HG03108 (cell line): Measurements from ENCODE around the gene CNST.
"Not testable (repeated sequence)": the region's sequence is repeated elsewhere in the genome, so short reads cannot be mapped to it uniquely, and the experiment has no call there.

Experiments used
- ATAC-seq: cut with Tn5 transposase; IDR thresholded peaks from one replicate; pipeline ENCODE4 v1.9.1; 2021; ENCODE audit warnings: moderate library complexity; ENCODE audit not compliant: unreplicated experiment

The CNST gene

DNA sequence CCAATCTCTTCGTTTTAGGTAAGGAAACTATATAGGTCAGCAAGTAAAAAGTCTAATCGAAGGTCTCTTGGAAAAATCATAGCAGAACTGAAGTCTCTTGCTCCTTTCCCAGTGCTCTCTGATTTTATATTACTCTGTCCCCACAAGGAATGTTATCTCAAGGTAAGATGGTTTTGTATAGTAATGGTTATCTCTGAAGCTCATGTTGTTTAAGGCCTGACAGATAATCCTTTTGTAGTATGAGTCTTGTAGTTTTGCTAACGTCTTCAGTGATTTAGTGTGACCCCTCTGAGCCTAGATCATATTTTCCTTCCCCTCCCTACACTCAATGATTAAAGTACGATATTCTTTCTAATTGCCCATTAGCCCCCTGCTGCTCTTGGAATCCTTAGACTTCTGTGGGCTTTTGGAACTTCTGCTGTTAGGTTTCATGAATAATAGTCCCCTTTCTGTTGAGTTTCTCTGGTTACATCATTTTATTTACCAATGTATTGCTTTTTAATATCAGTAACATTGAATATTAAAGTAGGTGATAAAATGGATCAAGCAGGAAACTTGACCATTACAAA lies 52.1 kb downstream of the CNST start:
- ATAC-seq, result no peak

DNA sequence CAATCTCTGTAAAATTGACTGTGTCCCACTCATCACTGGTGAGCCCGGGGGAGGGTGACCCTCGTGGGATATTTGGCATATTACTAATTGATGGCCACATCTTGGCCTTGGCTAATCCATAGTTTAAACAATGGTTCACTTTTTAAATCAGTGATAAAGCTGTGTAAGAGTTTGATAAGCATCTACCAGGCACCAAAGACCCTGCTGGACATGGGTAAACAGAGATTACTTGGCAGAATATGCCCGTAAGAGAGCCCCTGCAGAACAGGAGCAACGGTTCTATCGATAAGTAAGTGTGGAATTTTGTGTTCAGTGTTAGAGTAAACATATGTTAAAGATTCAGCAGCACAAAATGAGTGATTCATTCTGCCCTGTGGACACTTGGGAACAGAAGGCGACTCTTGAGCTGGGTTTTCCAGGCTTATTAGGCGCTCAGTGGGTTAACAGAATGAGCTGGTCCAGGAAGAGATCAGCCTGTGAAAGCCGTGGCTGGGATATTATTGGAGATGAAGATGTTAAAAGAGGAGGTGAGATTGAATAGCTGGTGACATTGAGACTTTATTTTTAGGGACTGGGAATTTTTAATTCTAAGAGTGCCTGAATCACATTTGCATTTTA lies 55.9 kb downstream of the CNST start:
- no peak for ATAC-seq

DNA sequence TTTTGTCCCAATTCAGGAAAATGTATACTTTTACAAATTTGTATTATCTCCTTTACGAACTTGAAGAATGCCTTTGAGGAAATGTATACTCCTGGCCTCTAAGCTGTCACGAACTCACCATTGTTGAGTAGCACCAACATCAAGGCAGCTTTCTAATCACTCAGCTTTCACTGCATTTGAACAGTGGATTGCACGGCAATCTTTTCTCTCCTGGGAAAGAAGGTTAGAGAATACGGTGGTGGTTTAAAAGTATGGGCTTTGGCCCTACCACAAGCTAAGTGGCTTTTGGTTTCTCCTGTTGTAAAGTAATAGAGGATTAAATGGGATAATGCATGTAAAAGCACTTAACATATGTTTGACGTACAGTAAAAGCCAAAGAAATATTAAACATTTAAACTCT lies 57.8 kb downstream of the CNST start:
- no peak for ATAC-seq

DNA sequence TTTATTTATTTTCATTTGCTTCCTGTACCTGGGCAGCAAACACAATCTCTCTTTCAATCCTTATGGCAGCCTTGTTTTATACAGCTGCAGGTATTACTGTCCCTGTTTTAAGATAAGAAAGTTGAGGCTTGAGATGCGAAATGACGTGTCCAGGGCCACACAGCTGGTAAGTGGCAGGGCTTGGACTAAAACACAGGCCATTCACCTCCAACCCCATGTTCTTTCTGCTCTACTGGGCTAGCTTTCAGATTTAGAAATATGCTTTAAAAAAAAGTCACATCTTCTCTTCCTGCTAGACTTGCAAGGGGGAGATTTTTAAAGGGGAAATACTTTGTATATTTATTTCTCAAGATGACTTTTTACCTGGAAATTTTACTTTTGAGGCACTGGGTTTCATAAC lies 62.8 kb downstream of the CNST start:
- ATAC-seq, result peak; percentile 93

DNA sequence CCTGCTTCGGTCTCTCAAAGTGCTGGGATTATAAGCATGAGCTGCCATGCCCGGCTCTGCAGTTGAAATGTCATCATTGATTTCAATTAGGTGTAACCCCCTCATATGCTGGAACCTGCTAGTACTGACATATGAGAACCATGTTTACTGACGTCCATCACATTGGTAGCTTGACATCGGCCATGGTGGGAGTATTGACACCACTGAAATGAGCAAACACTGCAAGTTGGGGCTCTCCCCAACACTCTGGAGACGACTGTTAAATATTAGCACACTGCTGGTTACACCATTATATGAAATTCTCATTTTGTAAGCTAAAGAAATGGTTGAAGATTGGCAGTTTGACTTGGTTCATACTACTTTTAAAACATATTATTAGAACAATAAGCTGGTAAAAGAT lies 63.7 kb downstream of the CNST start:
- no peak for ATAC-seq

DNA sequence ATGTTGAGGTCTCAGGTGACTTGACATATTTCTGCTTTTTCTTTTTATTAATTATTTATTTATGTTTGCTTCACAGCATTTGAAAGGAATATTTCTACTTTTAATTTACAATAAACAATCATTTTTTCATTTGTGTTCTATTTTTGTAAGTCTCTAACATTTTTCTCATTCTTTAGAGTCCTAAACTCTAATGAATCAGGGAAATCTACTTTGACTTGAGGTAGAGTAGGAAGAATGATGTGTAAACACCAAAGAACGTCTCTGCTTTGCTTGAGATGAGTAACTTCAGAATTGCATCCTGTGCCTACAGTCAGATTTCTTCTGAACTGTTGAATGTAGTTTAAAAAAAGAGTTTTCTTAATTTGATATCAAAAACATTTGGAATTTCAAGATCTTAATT lies 65.2 kb downstream of the CNST start:
- ATAC-seq, result no peak

DNA sequence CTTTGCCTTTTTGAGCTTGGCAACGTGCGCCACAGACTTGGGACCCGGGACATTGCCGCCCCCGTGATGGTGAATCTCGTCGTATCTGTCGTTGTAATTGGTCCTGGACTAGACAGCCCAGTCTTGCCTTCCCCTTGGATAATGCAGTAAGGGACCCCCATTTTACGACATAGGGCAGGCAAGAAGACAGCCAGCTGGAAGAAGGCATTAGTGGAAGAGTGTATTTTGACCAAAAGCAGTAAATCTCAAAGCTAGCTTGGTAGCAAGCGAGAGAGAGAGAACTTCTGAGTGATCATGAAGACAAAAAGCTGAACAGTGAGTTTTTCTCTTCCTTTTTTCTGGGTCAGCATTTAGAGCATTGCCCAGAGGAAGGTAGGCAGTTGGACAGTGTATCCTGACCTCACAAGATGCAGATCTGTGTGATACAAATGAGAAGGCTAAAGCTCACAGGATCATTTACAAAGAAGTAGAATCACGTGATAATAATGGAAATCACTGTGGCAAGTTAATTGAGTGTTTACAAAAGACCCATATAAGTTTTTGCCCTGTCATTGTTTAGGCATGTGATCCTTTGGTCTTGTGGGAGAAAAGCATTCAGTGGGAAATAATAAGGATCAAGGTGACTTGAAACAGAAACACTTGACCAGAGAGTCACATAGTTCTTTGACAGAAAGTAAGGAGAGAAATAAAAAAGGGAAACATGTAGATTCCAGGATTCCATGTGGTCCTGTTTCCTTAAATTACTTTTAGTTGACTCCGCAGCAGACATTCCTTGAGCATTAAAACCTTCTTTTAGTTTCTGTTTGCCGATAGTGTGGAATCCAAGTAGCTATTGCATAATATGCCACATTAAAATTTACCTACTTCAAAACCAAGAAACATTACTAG lies 66.3 kb downstream of the CNST start:
- ATAC-seq, result no peak

DNA sequence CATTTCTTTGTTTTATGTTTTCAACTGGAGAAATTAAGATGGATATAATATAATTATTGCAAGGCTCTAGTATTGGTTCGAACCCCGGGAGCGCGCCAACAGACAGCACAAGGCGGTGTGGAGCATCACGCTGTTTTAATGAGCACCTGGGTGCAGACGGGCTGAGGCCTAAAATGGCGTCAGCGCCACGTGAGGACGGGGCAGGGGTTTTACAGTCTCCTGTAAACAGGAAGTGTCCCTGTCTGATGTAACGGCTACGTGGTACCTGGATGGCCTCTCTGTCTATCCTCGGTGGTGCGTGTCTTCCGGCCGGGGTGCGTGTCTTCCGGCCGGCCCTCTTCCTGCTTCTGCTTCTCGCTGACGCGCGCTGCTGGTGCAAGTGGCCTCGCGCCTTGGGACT lies 68.4 kb downstream of the CNST start:
- ATAC-seq, result not testable (repeated sequence)

DNA sequence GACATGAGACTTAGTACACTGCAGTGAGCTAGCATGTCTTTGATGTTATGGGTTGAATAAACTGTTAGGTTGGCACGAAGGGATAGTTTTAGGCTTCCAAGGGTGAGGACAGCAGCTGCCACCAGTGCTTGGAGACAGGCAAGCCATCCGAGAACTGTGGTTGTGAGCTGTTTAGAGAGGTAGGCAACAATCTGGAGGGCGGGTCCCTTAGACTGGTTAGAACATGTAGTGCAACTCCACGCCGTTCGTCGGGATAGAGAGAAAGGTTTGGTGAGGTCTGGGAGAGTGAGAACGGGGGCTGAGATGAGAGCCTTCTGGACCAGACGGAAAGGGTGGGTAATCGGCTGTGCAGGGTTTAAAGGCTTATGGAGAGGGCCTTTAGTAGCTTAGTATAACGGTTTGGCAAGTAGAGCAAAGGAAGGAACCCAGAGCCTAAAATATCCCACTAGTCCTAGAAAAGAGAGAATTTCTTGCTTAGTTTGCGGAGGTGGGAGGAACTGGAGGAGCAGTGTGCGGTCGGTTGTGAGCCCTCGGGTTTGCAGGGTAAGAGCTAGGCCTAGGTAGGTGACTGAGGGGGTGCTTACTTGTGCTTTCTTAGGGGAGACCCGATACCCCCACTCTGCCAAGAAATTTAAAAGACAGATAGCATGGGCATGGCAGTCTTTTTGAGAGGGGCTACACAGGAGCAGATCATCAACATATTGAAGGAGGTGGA lies 72.8 kb downstream of the CNST start:
- ATAC-seq, result no peak

DNA sequence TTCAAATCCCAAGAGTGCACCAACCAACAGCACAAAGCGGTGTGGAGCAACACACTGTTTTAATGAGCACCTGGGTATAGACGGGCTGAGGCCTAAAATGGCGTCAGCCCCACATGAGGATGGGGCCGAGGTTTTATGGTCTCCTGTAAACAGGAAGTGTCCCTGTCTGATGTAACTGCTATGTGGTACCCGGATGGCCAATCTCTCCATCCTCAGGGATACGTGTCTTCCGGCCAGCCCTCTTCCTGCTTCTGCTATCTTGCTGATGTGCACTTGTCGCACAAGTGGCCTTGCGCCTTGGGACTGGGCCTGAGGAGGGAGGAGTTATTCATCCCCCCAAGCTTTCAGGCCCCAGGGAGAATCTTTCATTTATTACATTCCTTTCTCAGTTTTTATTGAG lies 73.5 kb downstream of the CNST start:
- ATAC-seq, result no peak

DNA sequence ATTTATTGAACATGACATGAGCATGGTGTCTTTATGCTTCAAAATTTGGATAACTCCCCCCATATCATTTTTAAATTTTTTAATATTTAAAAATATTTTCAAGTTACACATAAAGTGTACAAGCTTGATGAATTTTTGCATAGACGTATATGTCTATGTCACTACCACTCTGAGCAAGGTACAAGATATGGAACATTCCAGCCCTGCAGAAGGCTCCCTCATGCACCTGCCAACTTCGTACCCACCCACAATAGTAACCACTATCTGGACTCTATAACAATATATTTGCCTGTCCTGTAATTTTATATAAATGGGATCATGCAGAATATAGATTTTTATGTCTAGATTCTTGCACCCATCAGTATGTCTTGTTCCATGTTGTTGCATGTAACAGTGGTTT lies 74.5 kb downstream of the CNST start:
- ATAC-seq, result no peak

DNA sequence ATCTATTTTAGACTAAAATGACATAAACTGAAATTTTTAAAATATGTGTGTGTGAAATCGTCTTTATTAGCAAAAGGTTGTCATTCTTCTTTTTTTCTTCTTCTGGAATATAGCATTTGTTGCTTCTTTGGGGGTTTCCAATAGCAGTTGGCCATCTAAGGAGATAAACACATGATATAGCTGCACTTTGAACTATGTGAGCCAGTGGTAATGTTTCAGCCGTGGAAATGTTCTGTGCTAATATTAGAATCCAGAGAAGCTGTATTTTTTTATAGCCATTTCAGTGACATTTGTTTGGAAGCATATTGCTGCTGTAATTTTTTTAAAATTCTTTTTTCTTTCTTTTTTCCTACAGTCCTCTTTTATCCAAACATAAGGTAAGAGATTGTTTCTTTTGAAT lies 75.1 kb downstream of the CNST start:
- no peak for ATAC-seq

DNA sequence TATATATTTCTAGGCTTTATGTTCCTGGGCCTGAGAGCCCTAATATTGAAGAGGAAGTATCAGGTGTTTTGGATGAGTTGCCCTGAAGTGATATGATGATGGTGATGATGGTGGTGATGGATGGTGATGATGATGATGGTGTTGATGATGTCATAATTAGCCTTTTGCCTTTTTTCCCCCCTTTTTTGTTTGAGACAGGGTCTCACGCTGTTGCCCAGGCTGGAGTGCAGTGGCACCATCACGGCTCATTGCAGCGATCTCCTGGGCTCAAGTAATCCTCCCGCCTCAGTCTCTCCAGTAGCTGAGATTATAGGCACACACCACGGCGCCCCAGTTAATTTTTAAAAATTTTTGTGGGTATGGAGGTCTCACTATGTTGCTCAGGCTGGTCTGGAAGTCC lies 76.5 kb downstream of the CNST start:
- no peak for ATAC-seq

DNA sequence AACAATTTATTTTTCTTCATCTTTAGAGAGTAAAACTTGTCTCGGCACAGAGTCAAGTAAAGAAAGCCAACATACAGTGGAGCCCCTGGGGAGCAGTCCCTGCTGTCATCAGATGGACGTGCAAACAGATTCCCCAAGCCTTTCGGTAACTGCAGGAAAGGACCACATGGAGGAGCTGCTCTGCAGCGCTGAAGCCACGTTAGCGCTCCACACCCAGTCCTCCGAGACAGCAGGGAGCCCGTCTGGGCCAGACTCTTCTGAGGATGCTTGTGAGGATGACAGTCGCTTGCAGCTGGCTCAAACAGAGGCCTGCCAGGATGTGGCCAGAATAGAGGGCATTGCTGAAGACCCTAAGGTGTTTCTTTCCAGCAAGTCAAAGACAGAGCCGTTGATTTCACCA lies 80.9 kb downstream of the CNST start:
- no peak for ATAC-seq

DNA sequence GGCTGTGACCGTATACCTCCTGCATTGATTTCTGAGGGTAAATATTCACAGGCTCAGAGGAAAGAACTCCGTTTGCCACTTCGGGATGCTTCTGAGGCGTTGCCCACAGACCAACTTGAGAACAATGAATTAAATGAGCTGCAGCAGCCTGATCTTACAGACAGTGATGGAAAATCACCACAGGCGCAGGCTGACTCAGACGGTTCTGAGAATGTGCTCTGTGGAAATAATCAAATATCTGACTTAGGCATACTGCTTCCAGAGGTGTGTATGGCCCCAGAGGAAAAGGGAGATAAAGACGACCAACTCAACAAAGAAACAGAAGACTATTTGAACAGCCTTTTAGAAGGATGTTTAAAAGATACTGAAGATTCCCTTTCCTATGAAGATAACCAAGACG lies 81.3 kb downstream of the CNST start:
- no peak for ATAC-seq

DNA sequence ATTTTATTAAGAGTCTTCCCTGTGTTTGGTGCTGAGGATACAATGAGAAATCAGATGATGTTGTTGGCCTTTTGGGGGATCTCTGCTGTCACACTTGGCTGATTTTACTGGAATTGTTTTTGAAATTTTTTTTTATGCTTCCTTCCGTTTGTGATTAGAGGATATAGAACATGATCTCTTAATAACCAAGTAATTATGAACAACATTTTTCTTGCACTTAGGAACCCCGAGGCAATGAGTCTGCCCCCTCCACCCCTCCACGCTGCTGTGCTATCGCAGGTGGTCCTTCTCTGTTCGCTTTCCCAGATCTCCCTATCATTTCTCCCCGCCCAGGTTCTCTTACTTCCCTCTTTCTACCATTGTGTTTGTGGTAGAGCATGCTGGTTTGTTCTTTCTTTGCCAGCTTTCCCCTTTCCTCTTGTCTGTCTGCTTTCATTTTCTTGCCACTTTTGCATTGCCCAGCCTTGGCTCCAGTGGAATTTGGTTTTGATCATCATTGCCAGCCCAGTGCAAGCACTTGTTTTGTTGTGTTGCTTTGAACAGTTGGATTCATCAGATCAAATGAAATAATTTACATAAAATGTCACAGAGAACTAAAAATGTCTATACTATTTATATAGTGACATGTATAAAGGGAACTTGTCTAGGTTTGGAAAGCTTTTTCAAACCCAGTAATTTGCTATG lies 84.9 kb downstream of the CNST start:
- no peak for ATAC-seq

DNA sequence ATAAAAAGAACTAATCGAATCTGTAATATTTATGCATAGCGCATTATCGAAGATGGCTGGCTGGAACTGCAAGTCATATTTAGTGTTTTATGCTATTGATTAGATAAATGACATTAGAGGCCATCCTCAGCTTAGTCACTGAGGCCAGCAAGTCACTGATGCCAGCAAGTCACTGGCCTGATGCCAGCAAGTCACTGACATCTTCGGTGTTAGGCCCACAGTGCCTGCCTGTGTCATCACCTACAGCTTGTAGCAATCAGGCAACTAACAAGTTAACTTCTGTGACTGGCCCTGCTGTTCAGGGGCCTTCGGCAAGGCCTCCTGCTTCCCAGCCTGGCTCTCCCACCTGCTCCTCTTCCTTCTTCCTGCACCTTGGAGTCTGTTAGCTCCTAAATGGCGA lies 92.3 kb downstream of the CNST start:
- ATAC-seq, result no peak

DNA sequence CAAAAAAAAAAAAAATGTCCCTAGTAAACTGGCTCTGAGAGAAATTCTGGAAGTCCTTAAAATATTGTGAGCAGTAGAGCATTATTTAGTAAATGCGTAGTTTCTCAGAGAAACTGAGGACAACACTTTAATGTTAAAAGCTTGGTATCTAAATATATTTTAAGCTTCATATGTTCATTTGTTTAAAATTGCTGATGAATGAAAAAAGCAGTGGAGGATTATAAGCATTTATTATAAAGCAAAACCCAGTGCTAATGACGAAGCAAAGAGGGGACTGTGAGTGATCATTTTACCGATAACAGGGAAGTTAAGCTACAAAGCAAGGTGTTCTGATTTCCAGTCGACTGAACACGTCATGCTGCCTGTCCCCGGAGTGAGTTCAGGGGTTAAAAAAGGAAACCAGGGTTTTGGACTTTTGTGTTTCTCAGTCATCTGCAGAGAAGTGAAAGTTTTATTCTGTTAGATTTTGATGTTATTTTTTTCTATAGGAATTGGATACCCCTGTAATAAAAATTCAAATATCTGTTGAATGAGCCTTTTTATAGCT lies 93.4 kb downstream of the CNST start:
- ATAC-seq, result no peak

DNA sequence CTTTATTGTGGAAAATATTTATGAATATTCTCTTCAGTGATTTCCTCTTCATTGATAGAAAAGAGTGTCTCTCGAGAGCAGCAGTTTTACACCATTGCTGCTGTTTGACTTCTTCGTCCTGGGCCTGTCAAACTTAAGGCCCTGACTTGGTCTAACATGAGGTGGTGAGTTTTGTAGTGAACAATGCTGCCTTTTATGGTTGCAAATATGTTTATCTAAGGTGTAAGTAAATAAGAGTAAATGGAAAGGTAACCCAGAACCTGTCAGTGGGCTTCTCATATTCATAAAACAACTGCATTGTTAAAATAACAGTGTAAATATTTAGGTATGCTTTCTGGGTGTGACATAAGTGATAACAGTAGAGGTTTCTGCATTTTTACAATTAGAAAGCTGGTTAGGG lies 95.2 kb downstream of the CNST start:
- no peak for ATAC-seq

DNA sequence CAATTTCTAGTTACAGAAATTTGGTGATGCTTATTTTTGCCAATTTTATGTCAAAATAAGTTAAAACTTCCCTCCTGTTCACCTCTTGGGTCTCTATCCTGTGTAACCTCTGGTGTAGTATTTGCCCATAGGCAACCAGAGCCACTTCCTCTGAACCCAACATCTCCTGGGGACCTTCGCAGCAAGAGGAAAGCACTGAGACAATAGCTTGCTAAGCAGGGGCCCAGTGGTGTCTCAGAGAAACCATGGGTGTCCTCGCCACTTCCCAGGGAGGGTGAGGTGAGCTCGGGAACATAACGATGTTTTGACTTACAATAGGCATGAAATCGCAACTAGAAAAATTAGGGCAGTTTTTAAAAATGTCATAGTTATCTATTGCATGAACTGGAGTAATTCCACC lies 101.5 kb downstream of the CNST start:
- ATAC-seq, result no peak

DNA sequence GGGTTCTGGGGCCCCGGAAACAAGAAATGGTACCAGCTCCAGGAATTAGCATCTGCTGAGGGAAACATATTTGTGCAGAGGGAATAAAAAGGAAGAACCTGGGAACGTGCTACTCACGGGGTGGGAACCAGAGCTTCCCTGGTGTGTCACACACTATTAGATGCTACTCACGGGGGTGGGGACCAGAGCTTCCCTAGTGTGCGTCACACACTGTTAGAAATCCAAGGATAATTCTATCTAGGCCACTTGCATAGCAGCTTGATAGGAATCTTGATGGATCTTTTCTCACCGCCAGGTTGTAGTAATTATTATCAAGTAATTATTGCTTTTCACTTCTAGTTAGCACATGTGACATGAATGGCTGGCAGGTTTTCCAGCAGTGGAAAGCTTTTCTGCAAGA lies 103.4 kb downstream of the CNST start:
- no peak for ATAC-seq
